ENCODE data around the gene CTCFL.

GRCh38 chr20:57526885-57527460, 2.0 kb upstream of the CTCFL start:
- no peak for TF ChIP-seq CHD1 (IDR thresholded peaks at IDR 0.05; ENCODE audit: low read depth, low read length)
- no peak for TF ChIP-seq CTCF (IDR thresholded peaks at IDR 0.05; ENCODE audit: control extremely low read depth in 1 of 3, insufficient read depth in 1 of 3, low read depth in 1 of 3, low read length in 3 of 3)
- TF ChIP-seq GABPA (IDR thresholded peaks at IDR 0.05; ENCODE audit: borderline replicate concordance, insufficient read depth, low read length), result no peak
- TF ChIP-seq POLR2A (IDR thresholded peaks at IDR 0.05; ENCODE audit: control extremely low read depth in 1 of 2, low read depth in 2 of 2, low read length in 2 of 2), result no peak
- TF ChIP-seq EZH2 (IDR thresholded peaks at IDR 0.05; ENCODE audit: low read depth, low read length, severe bottlenecking), result no peak
- no peak for TF ChIP-seq HDAC6 (IDR thresholded peaks at IDR 0.05; ENCODE audit: low read depth, low read length)
- no peak for TF ChIP-seq MAX (IDR thresholded peaks at IDR 0.05)

Data from H1 (cell line).